ENCODE measurements around the gene TMPRSS11F.

- no peak for TF ChIP-seq CTCF (IDR thresholded peaks at IDR 0.05; ENCODE audit: extremely low read depth in 1 of 2, insufficient read depth in 1 of 2, low read depth in 1 of 2, low read length in 2 of 2)
- TF ChIP-seq POLR2A (IDR thresholded peaks at IDR 0.05; ENCODE audit: low read depth, low read length) = no peak
- TF ChIP-seq MYC (IDR thresholded peaks at IDR 0.05; ENCODE audit: low read depth, low read length) = no peak
- no peak for TF ChIP-seq POLR2AphosphoS5 (IDR thresholded peaks at IDR 0.05; ENCODE audit: insufficient read depth, low read depth, low read length)
- TF ChIP-seq MAX (IDR thresholded peaks at IDR 0.05; ENCODE audit: insufficient read depth, insufficient read length) = no peak
Observed at GRCh38 chr4:68038272-68038671, 91.4 kb downstream of the TMPRSS11F start.
